Fibroblast of pulmonary artery (primary cell): Measurements from ENCODE around the gene IARS2.

Experiments used
- DNase-seq: peaks from one replicate; pipeline ENCODE4 v3.0.0-alpha.2; 2010; ENCODE audit warnings: low read depth
- H3K4me3 ChIP-seq: replicated peaks from 2 replicates; pipeline ENCODE4 v1.5.1; 2011; ENCODE audit warnings: low read depth, mild to moderate bottlenecking, control low read depth, low read length, moderate library complexity
- TF ChIP-seq, protein P1 (sequence below): IDR thresholded peaks from 2 replicates; pipeline ENCODE4 v1.5.1; 2011; ENCODE audit warnings: mild to moderate bottlenecking, control low read depth, low read length, inconsistent platforms; ENCODE audit errors: missing control alignments

Gene IARS2

GRCh38 chr1:220094016-220094911, at the start of gene IARS2:
TSS of gene IARS2 (plus strand) at chr1:220094132. CDS start at chr1:220094217, 85 bp downstream.
- H3K4me3 ChIP-seq, result peak within 1 kb of the TSS; percentile 86
- TF ChIP-seq, protein P1, sequence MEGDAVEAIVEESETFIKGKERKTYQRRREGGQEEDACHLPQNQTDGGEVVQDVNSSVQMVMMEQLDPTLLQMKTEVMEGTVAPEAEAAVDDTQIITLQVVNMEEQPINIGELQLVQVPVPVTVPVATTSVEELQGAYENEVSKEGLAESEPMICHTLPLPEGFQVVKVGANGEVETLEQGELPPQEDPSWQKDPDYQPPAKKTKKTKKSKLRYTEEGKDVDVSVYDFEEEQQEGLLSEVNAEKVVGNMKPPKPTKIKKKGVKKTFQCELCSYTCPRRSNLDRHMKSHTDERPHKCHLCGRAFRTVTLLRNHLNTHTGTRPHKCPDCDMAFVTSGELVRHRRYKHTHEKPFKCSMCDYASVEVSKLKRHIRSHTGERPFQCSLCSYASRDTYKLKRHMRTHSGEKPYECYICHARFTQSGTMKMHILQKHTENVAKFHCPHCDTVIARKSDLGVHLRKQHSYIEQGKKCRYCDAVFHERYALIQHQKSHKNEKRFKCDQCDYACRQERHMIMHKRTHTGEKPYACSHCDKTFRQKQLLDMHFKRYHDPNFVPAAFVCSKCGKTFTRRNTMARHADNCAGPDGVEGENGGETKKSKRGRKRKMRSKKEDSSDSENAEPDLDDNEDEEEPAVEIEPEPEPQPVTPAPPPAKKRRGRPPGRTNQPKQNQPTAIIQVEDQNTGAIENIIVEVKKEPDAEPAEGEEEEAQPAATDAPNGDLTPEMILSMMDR, result no peak
- peak; percentile 84 for DNase-seq

GRCh38 chr1:220044678-220045355, 49.1 kb upstream of the IARS2 start:
- TF ChIP-seq, protein P1, result no peak
- DNase-seq, result no peak
- peak overlapping the region; percentile 99 for H3K4me3 ChIP-seq

DNA sequence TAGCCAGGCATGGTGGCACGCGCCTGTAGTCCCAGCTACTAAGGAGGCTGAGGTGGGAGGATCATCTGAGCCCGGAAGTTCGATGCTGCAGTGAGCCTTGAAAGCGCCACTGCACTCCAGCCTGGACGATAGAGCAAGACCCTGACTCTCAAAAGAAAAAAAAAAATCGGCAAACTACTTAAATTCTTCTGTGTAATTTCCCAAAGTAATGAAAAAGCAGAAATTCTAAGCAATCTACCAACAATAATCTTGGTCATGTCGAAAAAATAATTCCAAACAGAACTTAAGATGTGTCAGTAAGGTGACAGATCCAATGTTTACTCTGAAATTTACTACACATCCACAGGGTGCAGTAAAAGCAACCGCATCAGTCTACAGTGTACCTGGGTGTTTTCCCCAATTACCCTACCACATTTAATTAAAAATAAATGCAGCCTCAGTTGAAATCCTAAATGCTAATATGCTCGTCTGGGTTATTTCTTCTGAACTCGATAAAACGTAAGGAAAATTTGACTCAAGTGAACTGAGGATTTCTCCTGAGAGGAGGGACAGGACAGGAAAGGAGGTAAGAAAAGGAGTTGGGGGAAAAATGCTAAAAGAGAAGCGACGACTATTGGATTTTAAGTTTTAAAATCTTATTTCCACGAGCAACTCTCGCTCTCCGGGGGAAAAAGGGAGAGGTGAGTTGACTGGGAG, 48.4 kb upstream of the IARS2 start:
- DNase-seq, result no peak
- TF ChIP-seq, protein P1, result no peak
- peak overlapping the region; percentile 99 for H3K4me3 ChIP-seq

DNA sequence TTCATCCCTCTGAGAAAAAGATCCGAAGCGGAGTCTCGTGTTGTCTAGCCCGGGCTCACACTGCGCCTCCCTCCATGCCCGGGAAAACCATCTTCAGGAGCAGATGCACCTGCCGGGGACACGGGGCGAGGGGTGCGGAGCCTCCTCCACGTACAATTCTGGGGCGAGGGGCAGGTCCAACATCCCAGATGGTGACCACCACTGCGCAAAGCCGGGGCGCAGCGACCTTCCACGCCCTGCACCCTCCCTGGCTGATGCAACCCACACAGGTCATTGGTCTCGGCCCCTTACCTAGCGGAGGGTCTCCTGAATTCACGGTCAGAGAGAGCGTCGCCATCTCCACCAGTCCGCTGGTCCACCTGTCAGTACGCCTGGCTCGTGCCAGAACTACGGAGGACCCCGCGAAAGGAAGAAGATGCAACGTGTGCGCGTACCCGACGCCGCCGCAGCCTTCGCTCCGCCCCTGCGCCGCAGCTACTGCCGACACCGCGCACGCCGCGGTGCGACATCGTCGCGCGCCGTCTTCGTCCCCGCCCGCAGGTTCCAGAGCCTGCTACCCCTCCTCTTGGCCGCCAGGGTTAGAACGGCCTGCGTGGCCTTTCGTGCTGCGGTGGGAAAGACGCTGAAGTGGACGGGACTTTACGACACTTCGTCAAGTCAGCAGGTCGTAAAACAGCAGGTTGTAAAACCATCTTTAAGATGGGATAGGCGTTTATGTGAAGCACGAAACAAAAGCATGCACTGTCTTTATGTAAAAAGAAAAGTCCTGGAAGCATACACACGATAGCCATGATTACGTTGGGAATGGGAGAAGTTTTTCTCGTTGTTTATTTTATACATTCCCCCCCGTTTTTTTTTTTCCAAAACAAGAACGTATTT, 47.6 kb upstream of the IARS2 start, which contains the start of gene EPRS1:
EPRS1 (minus strand) TSS at position 454 of the 879 bp plus-strand sequence; CDS start at position 337, 117 bp downstream.
- peak within 1 kb of the TSS; percentile 99 for H3K4me3 ChIP-seq
- TF ChIP-seq, protein P1, result peak; percentile 59
- DNase-seq, result peak; percentile 99

- TF ChIP-seq, protein P1, result no peak
- no peak overlapping the region for H3K4me3 ChIP-seq
- no peak for DNase-seq
These were observed 37.6 kb upstream of the IARS2 start for GRCh38 chr1:220056374-220056773.

DNA sequence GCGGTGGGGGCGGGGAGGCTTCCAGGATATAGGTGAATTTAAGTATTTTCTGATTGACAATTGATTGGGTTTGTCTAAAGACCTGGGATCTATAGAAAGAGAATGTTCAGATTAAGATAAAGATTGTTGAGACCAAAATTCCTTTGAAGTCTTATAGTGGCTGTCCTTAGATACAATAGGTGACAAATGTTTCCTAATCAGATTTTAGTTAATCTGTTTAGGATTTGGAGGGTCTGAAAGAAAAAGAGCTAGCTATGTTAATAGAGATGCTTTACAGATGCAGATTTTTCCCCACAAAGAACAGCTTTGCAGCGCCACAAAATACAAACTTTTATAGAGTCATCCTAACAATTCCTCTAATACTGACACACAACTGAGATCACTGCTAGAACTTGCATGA, 33.1 kb upstream of the IARS2 start:
- no peak for DNase-seq
- TF ChIP-seq, protein P1, result no peak
- no peak overlapping the region for H3K4me3 ChIP-seq
